Gastrocnemius medialis (tissue), 4 donors: ENCODE results near the gene PGBD4.

Source experiments
- POLR2A ChIP-seq, 2 donors: fragments of 450-650 bp; IDR thresholded peaks; one replicate each; pipeline ENCODE4 v1.6.1; 2017; ENCODE audit warnings: antibody characterized with exemption in 2 of 2, mild to moderate bottlenecking in 2 of 2, moderate library complexity in 2 of 2
- TF ChIP-seq, protein P1 (sequence below), 5 experiments: fragments of 450-650 bp in 3 of 5; fragments of 200-600 bp in 2 of 5; sonication (generic) in 2 of 5; IDR thresholded peaks in 4 of 5; conservative IDR thresholded peaks in 1 of 5; 1 replicate in 4 of 5; 2 replicates in 1 of 5; pipeline ENCODE4 v1.5.1; 2016 to 2019; ENCODE audit warnings: antibody characterized with exemption in 5 of 5, mild to moderate bottlenecking in 3 of 5, moderate library complexity in 3 of 5

DNA sequence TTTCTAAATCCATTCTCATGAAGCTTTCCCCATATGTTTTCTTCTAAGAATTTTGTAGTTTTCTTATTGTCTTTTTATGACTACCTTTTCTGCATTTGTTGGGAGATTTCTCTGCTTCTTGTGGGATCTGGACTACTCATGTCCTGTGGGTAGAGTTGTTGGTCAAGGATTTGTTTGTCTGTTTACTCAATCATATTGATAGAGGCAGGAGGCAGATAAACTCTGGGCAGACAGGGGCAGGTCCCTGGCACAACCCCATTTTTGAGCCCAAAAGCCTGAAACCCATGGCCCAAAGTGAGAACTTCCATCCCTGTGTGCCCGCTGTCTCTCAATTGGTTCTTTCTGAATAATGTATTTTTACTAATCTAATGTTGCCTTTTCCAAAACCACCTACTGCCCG is 12.3 kb downstream of the PGBD4 start:
- TF ChIP-seq, protein P1, sequence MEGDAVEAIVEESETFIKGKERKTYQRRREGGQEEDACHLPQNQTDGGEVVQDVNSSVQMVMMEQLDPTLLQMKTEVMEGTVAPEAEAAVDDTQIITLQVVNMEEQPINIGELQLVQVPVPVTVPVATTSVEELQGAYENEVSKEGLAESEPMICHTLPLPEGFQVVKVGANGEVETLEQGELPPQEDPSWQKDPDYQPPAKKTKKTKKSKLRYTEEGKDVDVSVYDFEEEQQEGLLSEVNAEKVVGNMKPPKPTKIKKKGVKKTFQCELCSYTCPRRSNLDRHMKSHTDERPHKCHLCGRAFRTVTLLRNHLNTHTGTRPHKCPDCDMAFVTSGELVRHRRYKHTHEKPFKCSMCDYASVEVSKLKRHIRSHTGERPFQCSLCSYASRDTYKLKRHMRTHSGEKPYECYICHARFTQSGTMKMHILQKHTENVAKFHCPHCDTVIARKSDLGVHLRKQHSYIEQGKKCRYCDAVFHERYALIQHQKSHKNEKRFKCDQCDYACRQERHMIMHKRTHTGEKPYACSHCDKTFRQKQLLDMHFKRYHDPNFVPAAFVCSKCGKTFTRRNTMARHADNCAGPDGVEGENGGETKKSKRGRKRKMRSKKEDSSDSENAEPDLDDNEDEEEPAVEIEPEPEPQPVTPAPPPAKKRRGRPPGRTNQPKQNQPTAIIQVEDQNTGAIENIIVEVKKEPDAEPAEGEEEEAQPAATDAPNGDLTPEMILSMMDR (IDR thresholded peaks at IDR 0.05 in 4 of 5, conservative IDR thresholded peaks at IDR 0.05 in 1 of 5) = no peak
- no peak for TF ChIP-seq POLR2A (IDR thresholded peaks at IDR 0.05)
